ENCODE data around the gene GLDC.

The GLDC gene

DNA sequence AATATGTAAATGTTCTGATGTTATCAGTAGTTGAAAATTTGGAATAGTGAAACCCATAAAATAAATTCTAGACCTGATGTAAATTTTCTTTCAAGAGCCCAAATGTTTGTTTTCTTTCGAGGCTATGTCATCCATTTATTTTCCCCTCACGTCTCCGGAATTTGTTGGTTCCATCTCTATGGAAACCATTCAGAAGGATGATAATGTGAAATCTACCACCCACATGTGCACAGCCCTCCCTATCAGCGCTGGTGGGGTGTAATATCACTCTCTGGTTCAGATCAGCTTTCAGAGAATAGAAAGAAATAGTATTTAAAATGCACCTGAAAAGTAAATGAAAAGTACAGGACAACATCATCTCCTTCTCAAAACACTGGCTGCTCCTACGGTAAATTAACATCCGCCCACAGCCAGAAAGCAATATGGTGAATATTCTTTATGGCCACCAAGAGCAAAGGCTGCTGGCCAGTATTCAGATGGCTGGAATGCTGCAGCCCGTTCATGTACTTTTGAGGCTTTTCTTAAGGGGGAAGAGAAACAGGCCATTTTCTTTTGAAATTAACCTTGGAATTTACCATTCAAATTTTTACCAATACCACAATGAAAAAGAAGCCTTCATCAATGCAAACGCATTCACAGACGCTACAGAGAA, 28.5 kb downstream of the GLDC start:
- POLR2A ChIA-PET = no interaction called here
- CTCF ChIA-PET = no interaction called here
- TF ChIP-seq CTBP1 (IDR thresholded peaks at IDR 0.05; ENCODE audit: borderline replicate concordance) (no peak), BHLHE40 (IDR thresholded peaks at IDR 0.05; ENCODE audit: borderline replicate concordance) (no peak), TARDBP (IDR thresholded peaks at IDR 0.05) (no peak), SP1 (IDR thresholded peaks at IDR 0.05) (no peak), LEF1 (IDR thresholded peaks at IDR 0.05; ENCODE audit: borderline replicate concordance) (no peak), ARNT (IDR thresholded peaks at IDR 0.05) (no peak), SUZ12 (IDR thresholded peaks at IDR 0.05) (no peak), NFRKB (IDR thresholded peaks at IDR 0.05) (no peak), ELF4 (IDR thresholded peaks at IDR 0.05) (no peak), FOXK2 (IDR thresholded peaks at IDR 0.05) (no peak), ZNF384 (IDR thresholded peaks at IDR 0.05) (no peak), L3MBTL2 (conservative IDR thresholded peaks at IDR 0.05) (no peak), FOXM1 (IDR thresholded peaks at IDR 0.05; ENCODE audit: borderline replicate concordance) (no peak)
- DNase-seq (ENCODE audit: extremely low spot score) = no peak

DNA sequence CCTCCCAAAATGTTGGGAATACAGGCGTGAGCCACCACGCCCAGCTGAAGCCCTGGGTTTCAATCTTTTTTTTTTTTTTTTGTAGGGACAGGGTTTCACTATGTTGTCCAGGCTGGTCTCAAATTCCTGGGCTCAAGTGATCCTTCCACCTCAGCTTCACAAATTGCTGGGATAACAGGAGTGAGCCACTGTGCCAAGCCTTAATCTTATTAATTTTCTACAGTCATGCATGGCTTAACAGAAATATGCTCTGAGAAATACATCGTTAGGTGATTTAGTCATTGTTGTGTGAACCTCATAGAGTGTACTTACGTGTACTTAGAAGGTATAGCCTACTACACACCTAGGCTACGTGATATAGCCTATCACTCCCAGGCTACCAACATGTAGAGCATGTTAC, 31.0 kb downstream of the GLDC start:
- no peak for TF ChIP-seq LEF1 (IDR thresholded peaks at IDR 0.05; ENCODE audit: borderline replicate concordance)
- no peak for TF ChIP-seq SP1 (IDR thresholded peaks at IDR 0.05)
- TF ChIP-seq FOXK2 (IDR thresholded peaks at IDR 0.05) = no peak
- TF ChIP-seq, protein P1, sequence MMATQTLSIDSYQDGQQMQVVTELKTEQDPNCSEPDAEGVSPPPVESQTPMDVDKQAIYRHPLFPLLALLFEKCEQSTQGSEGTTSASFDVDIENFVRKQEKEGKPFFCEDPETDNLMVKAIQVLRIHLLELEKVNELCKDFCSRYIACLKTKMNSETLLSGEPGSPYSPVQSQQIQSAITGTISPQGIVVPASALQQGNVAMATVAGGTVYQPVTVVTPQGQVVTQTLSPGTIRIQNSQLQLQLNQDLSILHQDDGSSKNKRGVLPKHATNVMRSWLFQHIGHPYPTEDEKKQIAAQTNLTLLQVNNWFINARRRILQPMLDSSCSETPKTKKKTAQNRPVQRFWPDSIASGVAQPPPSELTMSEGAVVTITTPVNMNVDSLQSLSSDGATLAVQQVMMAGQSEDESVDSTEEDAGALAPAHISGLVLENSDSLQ (IDR thresholded peaks at IDR 0.05) = no peak
- TF ChIP-seq ZNF384 (IDR thresholded peaks at IDR 0.05) = no peak
- TF ChIP-seq FOXA1 (IDR thresholded peaks at IDR 0.05) = no peak
- no peak for TF ChIP-seq NFRKB (IDR thresholded peaks at IDR 0.05)
- TF ChIP-seq ARNT (IDR thresholded peaks at IDR 0.05) = no peak
- no peak for TF ChIP-seq CTBP1 (IDR thresholded peaks at IDR 0.05; ENCODE audit: borderline replicate concordance)
- ChIA-PET CTCF (no interaction called here), POLR2A (no interaction called here)
- no peak for DNase-seq (ENCODE audit: extremely low spot score)

DNA sequence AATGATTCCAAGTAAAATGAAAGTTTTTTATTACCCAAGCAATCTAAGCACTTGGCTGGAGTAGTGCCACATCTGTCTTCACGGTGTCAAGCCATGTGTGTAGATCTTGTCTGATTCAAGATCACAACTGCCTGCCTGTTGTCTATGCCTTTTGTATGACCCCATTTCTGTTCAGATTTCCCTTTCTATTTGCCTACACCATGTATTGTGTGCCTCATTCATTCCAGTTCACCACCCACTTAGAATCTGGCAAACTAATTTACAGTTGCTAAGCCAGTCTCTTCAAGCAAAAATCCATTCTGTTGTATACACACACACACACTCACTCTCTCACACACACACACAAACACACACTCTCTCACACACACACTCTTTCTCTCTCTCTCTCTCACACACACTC, 33.7 kb downstream of the GLDC start:
- no peak for DNase-seq (ENCODE audit: extremely low spot score)
- ChIA-PET POLR2A (no interaction called here), CTCF (no interaction called here)
- no peak for TF ChIP-seq SUZ12 (IDR thresholded peaks at IDR 0.05)
- TF ChIP-seq NFRKB (IDR thresholded peaks at IDR 0.05) = no peak
- TF ChIP-seq FOXM1 (IDR thresholded peaks at IDR 0.05; ENCODE audit: borderline replicate concordance) = no peak
- TF ChIP-seq FOXK2 (IDR thresholded peaks at IDR 0.05) = no peak
- TF ChIP-seq HDGF (IDR thresholded peaks at IDR 0.05; ENCODE audit: borderline replicate concordance) = no peak
- TF ChIP-seq SP1 (IDR thresholded peaks at IDR 0.05) = no peak
- no peak for TF ChIP-seq ARNT (IDR thresholded peaks at IDR 0.05)
- no peak for TF ChIP-seq TARDBP (IDR thresholded peaks at IDR 0.05)
- TF ChIP-seq ELF4 (IDR thresholded peaks at IDR 0.05) = no peak
- no peak for TF ChIP-seq BHLHE40 (IDR thresholded peaks at IDR 0.05; ENCODE audit: borderline replicate concordance)
- TF ChIP-seq, protein P1 (IDR thresholded peaks at IDR 0.05) = no peak
- TF ChIP-seq L3MBTL2 (conservative IDR thresholded peaks at IDR 0.05) = no peak
- TF ChIP-seq CTBP1 (IDR thresholded peaks at IDR 0.05; ENCODE audit: borderline replicate concordance) = no peak

DNA sequence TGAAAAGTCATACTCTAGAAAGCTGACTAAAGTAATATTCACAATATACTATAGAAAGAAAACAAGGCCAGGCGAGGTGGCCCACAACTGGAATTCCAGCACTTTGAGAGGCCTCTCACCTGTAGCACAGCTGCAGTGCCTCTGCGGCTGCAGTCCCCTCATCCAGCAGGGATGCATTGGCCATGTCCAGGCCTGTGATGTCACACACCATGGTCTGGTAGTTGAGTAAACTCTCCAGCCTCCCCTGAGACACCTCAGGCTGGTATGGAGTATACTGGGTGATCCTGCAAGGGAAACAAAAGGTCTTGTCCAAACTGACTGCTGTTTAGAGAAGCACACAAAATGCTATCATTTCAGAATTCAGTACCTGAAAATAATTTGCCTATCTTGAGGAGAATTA, 35.5 kb downstream of the GLDC start:
- ChIA-PET CTCF (no interaction called here), POLR2A (no interaction called here)
- DNase-seq (ENCODE audit: extremely low spot score) = no peak
- TF ChIP-seq BHLHE40 (IDR thresholded peaks at IDR 0.05; ENCODE audit: borderline replicate concordance) (no peak), ZNF384 (IDR thresholded peaks at IDR 0.05) (no peak), ARNT (IDR thresholded peaks at IDR 0.05) (no peak), FOXA1 (IDR thresholded peaks at IDR 0.05) (no peak), SP1 (IDR thresholded peaks at IDR 0.05) (no peak), ELF4 (IDR thresholded peaks at IDR 0.05) (no peak), FOXM1 (IDR thresholded peaks at IDR 0.05; ENCODE audit: borderline replicate concordance) (no peak), L3MBTL2 (conservative IDR thresholded peaks at IDR 0.05) (no peak), FOXK2 (IDR thresholded peaks at IDR 0.05) (no peak), NFRKB (IDR thresholded peaks at IDR 0.05) (no peak), CTBP1 (IDR thresholded peaks at IDR 0.05; ENCODE audit: borderline replicate concordance) (no peak), LEF1 (IDR thresholded peaks at IDR 0.05; ENCODE audit: borderline replicate concordance) (no peak), HDGF (IDR thresholded peaks at IDR 0.05; ENCODE audit: borderline replicate concordance) (no peak), TARDBP (IDR thresholded peaks at IDR 0.05) (no peak), SUZ12 (IDR thresholded peaks at IDR 0.05) (no peak)
- TF ChIP-seq, protein P1 (IDR thresholded peaks at IDR 0.05) = no peak

DNA sequence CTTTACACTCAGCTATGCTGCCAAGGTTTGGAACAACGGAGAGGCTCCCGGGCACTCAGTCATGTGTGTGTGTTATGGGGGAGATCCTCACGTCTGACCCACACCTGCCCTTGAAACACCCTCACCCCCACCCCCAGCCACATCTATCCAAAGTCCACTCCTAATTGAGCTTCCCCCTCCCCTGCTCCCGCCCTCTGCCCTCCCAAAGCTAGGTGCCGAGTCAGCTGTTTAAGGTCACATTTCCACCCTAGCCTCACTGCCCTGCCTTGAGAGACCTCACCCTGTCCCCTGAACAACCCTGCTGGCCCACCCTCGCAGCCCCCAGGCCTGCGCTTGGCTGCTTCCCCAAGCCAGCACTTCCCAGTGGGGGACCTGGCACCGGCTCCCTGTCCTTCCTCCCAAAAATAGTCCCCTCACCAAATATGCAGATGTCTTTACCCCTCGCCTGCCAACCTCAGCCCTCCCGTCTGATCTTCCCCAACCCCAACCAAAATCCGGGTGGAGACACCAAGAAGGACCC, 36.0 kb downstream of the GLDC start:
- CTCF ChIA-PET = no interaction called here

More for the DNA sequence above, 36.0 kb downstream of the GLDC start:
- no peak for TF ChIP-seq FOXM1 (IDR thresholded peaks at IDR 0.05; ENCODE audit: borderline replicate concordance)
- TF ChIP-seq HDGF (IDR thresholded peaks at IDR 0.05; ENCODE audit: borderline replicate concordance) = no peak
- TF ChIP-seq ELF4 (IDR thresholded peaks at IDR 0.05) = no peak
- no peak for TF ChIP-seq SUZ12 (IDR thresholded peaks at IDR 0.05)
- TF ChIP-seq NFRKB (IDR thresholded peaks at IDR 0.05) = no peak
- no peak for TF ChIP-seq ZNF384 (IDR thresholded peaks at IDR 0.05)
- TF ChIP-seq SP1 (IDR thresholded peaks at IDR 0.05) = no peak
- no peak for TF ChIP-seq LEF1 (IDR thresholded peaks at IDR 0.05; ENCODE audit: borderline replicate concordance)
- no peak for TF ChIP-seq FOXK2 (IDR thresholded peaks at IDR 0.05)
- TF ChIP-seq BHLHE40 (IDR thresholded peaks at IDR 0.05; ENCODE audit: borderline replicate concordance) = no peak
- TF ChIP-seq, protein P1 (IDR thresholded peaks at IDR 0.05) = no peak
- no peak for TF ChIP-seq FOXA1 (IDR thresholded peaks at IDR 0.05)
- no peak for TF ChIP-seq TARDBP (IDR thresholded peaks at IDR 0.05)
- TF ChIP-seq ARNT (IDR thresholded peaks at IDR 0.05) = no peak
- no peak for TF ChIP-seq CTBP1 (IDR thresholded peaks at IDR 0.05; ENCODE audit: borderline replicate concordance)
- TF ChIP-seq L3MBTL2 (conservative IDR thresholded peaks at IDR 0.05) = no peak
- DNase-seq (ENCODE audit: extremely low spot score) = no peak
- POLR2A ChIA-PET = no interaction called here
